GM12874 (cell line): ENCODE data around the gene VASH1.

Experiments used
- CTCF ChIP-seq: IDR thresholded peaks from 2 replicates; pipeline ENCODE4 v1.5.1; 2011; ENCODE audit warnings: low read depth, mild to moderate bottlenecking, control low read depth, low read length, moderate library complexity; ENCODE audit not compliant: insufficient read depth

The VASH1 gene

DNA sequence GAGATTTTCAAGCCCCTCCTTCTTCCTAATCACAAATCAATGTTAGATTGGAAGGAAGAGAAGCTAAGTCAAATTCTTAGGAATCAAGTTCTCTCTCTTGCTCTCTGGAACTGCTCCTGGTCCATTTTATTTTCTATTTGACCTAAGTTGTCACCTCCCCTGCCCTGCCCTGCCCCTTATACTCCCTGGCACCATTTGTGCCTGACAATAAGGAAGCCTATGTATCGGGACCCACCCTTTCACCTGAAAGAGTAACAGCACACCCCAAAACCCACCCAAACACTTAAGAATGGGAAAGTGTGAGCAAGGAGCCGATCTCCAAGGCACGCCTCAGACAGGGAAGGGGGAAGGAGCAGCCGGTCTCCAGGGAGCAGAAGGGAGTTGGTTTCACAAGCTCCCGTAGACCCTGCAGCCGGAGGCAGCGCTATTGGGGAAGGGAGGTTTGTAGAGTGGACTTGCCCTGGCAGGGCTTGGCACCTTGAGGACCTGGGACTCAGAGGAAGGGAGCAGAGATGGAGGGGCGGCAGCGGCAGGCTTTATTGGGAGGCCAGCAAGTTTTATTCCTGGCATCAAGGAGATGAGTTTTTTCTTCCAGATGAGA, 66.5 kb downstream of the VASH1 start:
- TF ChIP-seq CTCF: no peak

DNA sequence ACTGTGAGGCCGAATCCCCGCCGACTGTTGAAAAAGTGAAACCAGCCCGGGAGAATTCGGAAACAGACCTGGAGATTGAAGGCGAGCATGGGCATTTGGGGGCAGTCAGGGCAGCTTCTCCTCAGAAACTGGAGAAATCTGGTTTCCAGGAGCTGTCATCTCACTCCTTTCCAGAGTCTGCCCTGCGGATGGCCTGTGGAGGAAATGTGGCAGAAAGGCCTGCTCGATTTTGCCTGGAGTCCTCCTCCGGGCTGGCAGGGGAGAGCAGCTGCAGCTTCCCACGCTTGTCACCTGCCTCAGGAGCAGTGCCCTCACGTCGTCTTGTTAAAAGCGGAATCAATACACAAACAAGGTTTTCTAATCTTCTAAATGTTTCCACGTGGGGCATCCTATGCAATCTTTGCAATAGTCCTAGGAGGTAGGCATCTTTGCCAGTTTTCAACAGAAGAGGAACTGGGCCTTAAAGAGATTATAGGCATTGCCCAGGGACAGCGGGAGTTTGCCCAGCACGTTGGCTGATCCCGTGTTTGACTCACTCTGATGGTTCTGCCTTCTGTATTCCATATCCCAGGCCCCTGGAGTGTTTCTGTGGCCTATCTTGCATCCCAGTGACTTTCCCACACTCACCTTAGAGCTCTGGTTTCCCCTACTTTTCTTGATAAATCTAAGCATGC, 67.2 kb downstream of the VASH1 start:
- no peak for TF ChIP-seq CTCF

- TF ChIP-seq CTCF: no peak
These were observed 67.7 kb downstream of the VASH1 start for GRCh38 chr14:76829013-76829365.

- TF ChIP-seq CTCF: no peak
These were observed 68.6 kb downstream of the VASH1 start for GRCh38 chr14:76829650-76830421.

DNA sequence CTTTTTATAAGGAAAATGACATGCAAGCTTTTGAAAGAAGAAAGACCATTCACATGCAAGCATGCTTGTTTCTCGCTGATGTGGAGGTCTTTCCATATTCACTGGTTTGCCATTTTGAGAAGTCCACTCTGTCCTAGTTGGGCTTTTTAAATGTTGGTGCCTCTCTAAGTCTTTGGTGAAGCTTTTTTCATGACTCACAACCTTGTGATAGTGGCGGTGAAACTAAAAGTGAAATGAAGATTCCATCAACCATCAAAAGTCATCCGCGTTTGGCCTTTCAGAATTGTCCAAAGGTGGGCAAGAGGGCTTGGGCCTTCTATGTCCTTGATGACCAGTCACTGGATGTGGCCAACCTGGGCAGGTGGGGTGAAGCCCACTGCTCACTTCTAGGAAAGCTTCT, 69.3 kb downstream of the VASH1 start:
- no peak for TF ChIP-seq CTCF

- TF ChIP-seq CTCF: no peak
These were observed 71.3 kb downstream of the VASH1 start for GRCh38 chr14:76832503-76832988.
